GM12892 (cell line): Measurements from ENCODE around the gene SLC35F1.

Source experiments
- POLR2A ChIP-seq: IDR thresholded peaks from 2 replicates; pipeline ENCODE4 v1.6.1; 2011; ENCODE audit warnings: low read depth, low read length, control low read depth
- POLR2AphosphoS5 ChIP-seq: IDR thresholded peaks from 2 replicates; pipeline ENCODE4 v1.6.1; 2011; ENCODE audit warnings: low read depth, low read length, control low read depth
- TAF1 ChIP-seq: IDR thresholded peaks from 2 replicates; pipeline ENCODE4 v1.6.1; 2011; ENCODE audit warnings: low read depth, mild to moderate bottlenecking, control low read depth, low read length, borderline replicate concordance

DNA sequence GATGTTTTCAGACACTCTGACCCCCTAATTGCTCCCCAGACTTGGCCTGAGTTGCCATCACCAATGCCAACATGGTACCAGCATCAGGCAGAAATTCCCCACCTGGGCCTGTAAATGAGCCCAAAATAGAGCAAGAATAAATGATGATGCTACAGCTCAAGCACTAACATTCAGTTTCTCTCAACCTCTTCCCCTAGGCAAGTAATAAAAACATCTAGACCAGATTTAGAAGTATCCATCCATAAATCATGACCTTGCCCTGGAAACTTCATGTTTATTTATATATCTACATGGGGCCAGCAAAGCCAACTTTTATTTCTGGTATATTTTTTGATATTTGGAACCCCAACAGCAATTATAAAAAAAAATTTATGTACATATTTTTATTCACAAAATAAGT is 419.6 kb downstream of the SLC35F1 start:
- no peak for TF ChIP-seq POLR2A
- no peak for TF ChIP-seq POLR2AphosphoS5
- no peak for TF ChIP-seq TAF1
